GM13977 (cell line): ENCODE measurements around the gene ISG15.
A peak's percentile ranks its signal among the peaks of the same experiment; 100 is the strongest.

Experiments used
- DNase-seq: peaks from one replicate; pipeline ENCODE4 v3.0.0; 2012; ENCODE audit warnings: low spot score
- CTCF ChIP-seq: IDR thresholded peaks from 2 replicates; pipeline ENCODE4 v1.5.1; 2012; ENCODE audit warnings: mild to moderate bottlenecking, control low read depth; ENCODE audit not compliant: insufficient read depth; ENCODE audit errors: extremely low read depth, missing control alignments
- in situ Hi-C: fragments of 300-500 bp; cut with MboI; formaldehyde crosslinking; loops from one replicate; pipeline ENCODE4 v1.12.0; 2022; ENCODE audit warnings: low sequenced_read_pairs, low pct_unique_long_range_greater_than_20kb, mixed read lengths, inconsistent platforms; ENCODE audit not compliant: unreplicated experiment

ISG15 gene

DNA sequence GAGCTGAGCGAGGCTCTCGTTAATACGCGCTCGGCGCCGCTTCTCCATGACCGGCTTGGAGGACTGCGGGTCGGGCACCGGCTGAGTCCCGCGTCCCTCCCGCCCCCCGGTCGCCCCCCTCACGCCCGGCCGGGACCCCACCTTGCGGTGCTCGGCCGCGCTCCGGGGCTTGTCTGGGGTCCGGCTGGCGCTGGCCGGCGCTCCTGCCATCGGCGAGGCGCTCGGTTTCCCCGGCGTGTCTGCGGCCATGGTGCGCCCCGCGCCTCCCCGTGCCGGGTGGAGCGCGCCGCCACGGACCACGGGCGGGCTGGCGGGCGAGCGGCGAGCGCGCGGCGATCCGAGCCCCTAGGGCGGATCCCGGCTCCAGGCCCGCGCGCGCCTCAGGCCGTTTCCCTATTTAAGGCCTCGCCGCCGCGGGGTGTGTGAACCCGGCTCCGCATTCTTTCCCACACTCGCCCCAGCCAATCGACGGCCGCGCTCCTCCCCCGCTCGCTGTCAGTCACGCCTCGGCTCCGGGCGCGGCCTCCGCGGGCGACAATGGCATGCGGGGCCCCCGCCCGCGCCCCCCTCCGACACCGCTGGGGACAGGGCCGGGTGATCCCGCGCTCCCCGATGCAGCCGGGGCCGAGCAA, 13.5 kb upstream of the ISG15 start, which contains the start of gene HES4:
HES4 (minus strand) TSS at position 373 of the 632 bp plus-strand sequence; CDS start at position 249, 124 bp downstream.
- peak; percentile 85 for DNase-seq
- in situ Hi-C loops: no loop called here
- TF ChIP-seq CTCF: no peak

DNA sequence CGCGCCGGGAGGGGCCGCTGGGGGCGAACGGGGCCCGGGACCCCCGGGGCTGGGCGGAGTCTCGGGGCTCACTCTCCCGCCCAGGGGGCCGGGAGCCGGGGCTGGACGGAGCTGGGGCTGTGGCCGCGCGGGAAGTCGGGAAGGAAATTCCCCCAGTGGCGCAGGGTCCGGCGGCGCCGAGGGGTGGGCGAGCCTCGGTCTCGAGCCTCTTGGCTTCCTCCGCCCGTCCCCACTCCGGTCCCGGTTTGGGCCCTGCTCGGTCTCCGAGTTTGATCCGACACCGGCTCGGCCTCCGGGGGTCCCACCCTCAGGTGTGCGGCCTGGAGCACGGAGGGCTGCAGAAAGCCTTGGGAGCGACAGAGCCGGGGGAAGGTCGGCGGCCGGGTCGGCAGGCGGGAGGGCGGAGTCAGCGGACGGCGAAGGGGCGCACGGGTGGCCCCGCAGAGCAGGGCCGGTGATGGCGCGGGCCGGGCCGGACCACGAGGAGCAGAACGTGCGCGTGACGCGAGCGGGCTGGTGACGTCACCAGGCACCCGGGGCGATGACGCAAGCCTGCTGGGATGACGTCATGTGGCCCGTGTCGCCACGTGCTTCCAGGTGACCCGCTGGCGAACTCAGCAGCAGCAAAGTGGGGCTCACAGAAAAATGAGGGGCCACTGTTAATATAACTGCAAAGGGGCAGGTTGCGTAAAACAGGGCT, 12.8 kb upstream of the ISG15 start:
- in situ Hi-C loops: no loop called here
- TF ChIP-seq CTCF: no peak
- DNase-seq: peak; percentile 91

DNA sequence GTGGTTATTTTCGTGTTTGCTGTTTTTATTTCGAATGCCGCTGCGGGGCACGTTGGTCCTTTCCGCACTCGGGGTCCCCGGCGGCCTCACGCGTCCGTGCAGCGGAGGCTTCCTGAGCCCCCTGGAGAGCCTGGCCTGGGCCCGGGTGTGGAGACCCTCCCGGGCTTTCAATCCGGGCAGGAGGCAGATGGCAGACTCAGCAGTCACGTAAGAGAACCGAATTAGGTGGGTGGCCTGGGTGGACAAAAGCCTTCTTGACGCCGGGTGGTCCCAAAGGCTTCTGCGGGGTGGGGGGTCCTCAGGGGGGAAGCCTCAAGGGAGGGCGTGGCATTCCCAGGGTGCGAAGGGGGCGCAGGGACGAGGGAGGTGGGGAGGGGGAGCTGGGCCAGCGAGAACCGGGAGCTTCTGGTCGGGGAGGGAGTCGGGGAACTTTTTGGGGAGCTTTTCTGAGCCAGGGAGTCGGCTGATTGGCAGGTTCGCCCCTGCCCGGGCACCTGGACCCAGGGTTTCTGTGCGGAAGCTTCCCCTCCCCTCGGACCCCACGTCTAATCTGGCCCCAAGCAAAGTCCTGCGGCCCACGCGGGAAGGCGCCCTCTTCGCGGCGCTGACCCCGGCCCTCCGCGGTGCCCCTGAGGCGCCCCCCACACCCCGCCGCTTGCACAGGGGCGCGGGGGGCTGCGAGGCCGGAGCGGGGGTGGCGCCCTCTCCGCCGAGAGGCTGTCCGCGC, 12.1 kb upstream of the ISG15 start:
- in situ Hi-C loops: no loop called here
- DNase-seq: peak; percentile 56
- TF ChIP-seq CTCF: no peak

- DNase-seq: no peak
- in situ Hi-C loops: no loop called here
- no peak for TF ChIP-seq CTCF
Observed at GRCh38 chr1:1003618-1004419, 9.5 kb upstream of the ISG15 start.

DNA sequence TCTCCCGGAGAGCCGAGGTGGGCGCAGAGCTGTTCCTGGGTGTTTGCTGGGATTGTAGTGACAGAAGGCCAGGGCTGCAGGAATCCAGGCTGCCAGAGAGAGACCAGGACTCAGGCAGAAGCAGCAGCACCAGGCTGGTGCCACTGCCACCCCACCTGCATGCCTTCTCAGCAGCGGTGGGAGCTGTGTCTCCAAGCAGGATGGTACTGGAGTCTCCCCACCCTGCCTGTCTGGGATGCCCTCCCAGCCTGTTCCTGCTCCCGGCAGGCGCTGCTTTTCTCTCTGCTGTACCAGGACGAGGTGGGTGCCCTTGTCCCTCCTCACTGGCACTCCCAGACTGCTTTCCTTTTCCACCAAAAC, 8.9 kb upstream of the ISG15 start:
- no peak for DNase-seq
- in situ Hi-C loops: no loop called here
- TF ChIP-seq CTCF: no peak

GRCh38 chr1:1004780-1005697, 8.3 kb upstream of the ISG15 start:
- in situ Hi-C loops: no loop called here
- peak; percentile 65 for DNase-seq
- TF ChIP-seq CTCF: no peak
